ENCODE measurements around the gene SHISA8. TPM values are rescaled to one million over a fixed set of nuclear protein-coding genes. Genes with fewer than 3 reads are reported as not detected.

The SHISA8 gene
- total and polyA plus RNA-seq, 7 donors: 0.15 to 0.26 (median 0.26) TPM; not detected in 4

DNA sequence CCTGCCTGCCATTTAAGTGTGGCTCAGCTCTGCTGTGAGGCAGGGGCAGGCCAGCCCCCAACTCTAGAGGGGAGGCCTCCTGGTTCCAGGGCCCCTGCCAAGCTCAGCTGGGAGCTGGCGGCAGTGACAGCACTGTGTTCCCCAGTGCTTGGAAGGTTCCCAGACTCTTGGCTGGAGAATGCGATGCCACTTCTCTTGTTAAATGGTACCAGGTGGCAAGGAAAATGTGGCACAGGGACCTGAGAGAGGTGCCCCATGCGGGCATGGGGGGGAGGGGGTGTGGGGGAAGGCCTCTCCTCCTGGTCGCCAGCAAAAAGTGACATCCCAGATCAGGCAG is 20.1 kb upstream of the SHISA8 start:
- Histone ChIP-seq H3K9me3 (no peaks in the 10 kb centered on the region), H3K27ac (no peak overlapping the region), H3K36me3 (ENCODE audit: insufficient read depth in 1 of 2, low read depth in 1 of 2) (no peaks in the 10 kb centered on the region), H3K4me1 (no peaks in the 10 kb centered on the region), H3K27me3 (ENCODE audit: insufficient read depth in 3 of 3, low read length in 2 of 3) (no peaks in the 10 kb centered on the region), H3K4me3 (no peak overlapping the region)
- intact Hi-C loops (cut with DNase I): no loop called here
- ATAC-seq: peak in 2 of 4 donors; percentile 18 to 38
- 34 to 50% (median 35%) methylated on average over 4 of the region's 4 CpGs for WGBS, 3 donors
- DNase-seq: no peak
- TF ChIP-seq, protein P1, sequence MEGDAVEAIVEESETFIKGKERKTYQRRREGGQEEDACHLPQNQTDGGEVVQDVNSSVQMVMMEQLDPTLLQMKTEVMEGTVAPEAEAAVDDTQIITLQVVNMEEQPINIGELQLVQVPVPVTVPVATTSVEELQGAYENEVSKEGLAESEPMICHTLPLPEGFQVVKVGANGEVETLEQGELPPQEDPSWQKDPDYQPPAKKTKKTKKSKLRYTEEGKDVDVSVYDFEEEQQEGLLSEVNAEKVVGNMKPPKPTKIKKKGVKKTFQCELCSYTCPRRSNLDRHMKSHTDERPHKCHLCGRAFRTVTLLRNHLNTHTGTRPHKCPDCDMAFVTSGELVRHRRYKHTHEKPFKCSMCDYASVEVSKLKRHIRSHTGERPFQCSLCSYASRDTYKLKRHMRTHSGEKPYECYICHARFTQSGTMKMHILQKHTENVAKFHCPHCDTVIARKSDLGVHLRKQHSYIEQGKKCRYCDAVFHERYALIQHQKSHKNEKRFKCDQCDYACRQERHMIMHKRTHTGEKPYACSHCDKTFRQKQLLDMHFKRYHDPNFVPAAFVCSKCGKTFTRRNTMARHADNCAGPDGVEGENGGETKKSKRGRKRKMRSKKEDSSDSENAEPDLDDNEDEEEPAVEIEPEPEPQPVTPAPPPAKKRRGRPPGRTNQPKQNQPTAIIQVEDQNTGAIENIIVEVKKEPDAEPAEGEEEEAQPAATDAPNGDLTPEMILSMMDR (IDR thresholded peaks at IDR 0.05): no peak

DNA sequence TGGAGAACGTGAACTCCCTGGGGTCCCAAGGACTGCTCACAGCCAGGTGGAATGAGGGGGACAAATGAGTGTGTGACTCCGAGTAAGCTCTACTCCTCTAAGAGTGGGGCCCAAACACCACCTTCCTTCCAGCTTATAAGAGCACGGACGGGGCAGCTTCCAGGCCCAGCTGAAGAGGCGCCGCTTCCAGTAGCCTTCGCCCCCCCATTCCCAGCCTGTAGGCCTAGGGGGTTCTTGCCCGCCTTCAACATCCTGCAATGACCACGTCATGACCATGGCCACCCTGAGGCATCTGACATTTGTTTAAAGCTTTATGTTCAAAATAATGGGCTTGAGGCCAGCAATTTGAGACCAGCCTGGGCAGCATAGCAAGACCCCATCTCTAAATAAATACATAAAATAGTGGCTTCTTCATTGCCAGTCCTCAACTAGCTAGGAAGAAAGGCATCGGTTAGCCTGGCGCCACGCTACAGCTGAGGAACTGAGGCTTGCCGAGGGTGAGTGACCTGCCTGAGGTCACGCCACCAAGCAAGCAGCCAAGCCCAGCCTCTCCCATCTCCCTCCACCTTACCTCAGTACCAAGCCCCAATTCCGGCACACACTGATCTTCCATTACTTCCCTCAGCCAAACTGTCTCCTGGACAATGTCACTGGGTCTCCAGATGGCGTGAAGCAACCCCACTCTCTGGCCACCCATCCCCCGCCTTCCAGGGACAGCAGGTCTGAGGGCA is 19.6 kb upstream of the SHISA8 start:
- WGBS, 3 donors: 81 to 91% (median 88%) methylated on average over 17 of the region's 17 CpGs
- Histone ChIP-seq H3K27me3 (ENCODE audit: insufficient read depth in 3 of 3, low read length in 2 of 3) (no peaks in the 10 kb centered on the region), H3K27ac (no peak overlapping the region), H3K36me3 (ENCODE audit: insufficient read depth in 1 of 2, low read depth in 1 of 2) (no peaks in the 10 kb centered on the region), H3K9me3 (no peaks in the 10 kb centered on the region), H3K4me1 (no peaks in the 10 kb centered on the region), H3K4me3 (no peak overlapping the region)
- intact Hi-C loops (cut with DNase I): no loop called here
- DNase-seq: no peak
- peak in 2 of 4 donors; percentile 1 to 14 for ATAC-seq
- TF ChIP-seq, protein P1 (IDR thresholded peaks at IDR 0.05): no peak

DNA sequence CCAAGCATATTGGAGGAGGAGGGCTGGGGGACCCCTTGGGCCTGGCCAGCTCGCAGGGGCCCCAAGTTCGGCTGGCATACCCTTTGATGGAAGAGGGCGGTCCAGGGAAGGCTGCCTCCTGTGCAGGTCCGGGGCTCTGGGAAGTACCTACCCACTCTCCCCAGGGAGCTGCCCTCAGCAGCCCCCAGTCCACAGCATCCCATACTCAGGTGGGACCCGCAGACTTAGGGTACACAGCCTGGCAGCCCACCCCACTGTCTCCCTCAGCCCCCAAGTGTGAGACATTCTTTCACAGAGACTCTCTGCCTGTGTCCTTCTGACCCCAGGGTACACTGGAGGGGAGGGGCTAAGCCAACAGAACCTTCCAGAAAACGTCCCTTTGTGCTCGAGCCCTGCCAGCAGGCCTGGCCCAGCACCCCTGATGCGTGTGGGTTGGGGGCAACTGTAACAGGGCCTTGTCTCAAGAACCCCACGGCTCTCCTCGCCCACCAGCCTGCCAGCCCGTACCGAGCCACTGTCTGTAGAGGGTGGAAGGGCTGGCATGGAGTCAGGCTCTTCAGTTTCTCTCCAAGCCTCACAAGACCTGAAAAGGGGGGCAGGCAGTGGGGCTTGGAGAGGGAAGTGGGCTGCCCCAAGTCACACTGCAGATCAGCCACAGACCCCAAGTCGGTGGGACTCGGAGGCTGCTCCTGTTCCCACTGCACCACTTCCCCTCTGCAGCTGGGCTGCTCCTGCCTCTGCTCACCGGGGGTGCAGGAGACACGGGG is 18.7 kb upstream of the SHISA8 start:
- Histone ChIP-seq H3K9me3 (no peaks in the 10 kb centered on the region), H3K36me3 (ENCODE audit: insufficient read depth in 1 of 2, low read depth in 1 of 2) (no peaks in the 10 kb centered on the region), H3K4me3 (no peak overlapping the region), H3K27ac (no peak overlapping the region), H3K4me1 (no peaks in the 10 kb centered on the region), H3K27me3 (ENCODE audit: insufficient read depth in 3 of 3, low read length in 2 of 3) (no peaks in the 10 kb centered on the region)
- WGBS, 3 donors: 82 to 90% (median 85%) methylated on average over 16 of the region's 16 CpGs
- TF ChIP-seq, protein P1 (IDR thresholded peaks at IDR 0.05): no peak
- intact Hi-C loops (cut with DNase I): no loop called here
- ATAC-seq (no peak), DNase-seq (no peak)

DNA sequence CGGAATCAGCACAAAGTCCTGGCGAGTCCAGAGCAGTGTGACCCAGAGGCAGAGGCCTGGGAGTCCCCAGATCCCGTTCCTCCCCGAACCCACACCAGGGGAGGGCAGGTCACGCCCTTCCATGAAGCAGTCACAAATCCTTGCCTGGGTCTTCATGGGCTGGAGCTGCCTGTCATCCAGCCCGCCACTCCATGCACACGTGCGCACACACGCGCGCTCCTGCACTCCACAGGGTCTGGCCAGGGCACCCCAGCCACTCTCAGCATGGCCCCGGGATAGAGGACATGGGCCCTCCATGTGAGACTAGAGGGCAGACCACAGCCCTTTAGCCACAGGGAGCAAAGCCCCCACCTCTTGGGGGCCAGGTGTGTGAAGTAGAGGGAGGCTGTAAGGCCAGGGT is 17.5 kb upstream of the SHISA8 start:
- no peaks in the 10 kb centered on the region for H3K4me1 ChIP-seq
- no peak overlapping the region for H3K27ac ChIP-seq
- H3K9me3 ChIP-seq: no peaks in the 10 kb centered on the region
- H3K27me3 ChIP-seq (ENCODE audit: insufficient read depth in 3 of 3, low read length in 2 of 3): no peaks in the 10 kb centered on the region
- ATAC-seq (no peak), DNase-seq (no peak)
- no peak overlapping the region for H3K4me3 ChIP-seq
- WGBS, 3 donors: 93 to 97% (median 95%) methylated on average over 12 of the region's 12 CpGs
- TF ChIP-seq, protein P1 (IDR thresholded peaks at IDR 0.05): no peak
- intact Hi-C loops (cut with DNase I): no loop called here
- H3K36me3 ChIP-seq (ENCODE audit: insufficient read depth in 1 of 2, low read depth in 1 of 2): no peaks in the 10 kb centered on the region
